GM12872 (cell line): Measurements from ENCODE around the gene MAP7D3.

Experiments
- TF ChIP-seq, protein P1 (sequence below): IDR thresholded peaks from 3 replicates; pipeline ENCODE4 v1.5.1; 2011; ENCODE audit warnings: low read depth, mild to moderate bottlenecking, low read length, moderate library complexity; ENCODE audit not compliant: insufficient read depth

MAP7D3 gene

GRCh38 chrX:136165406-136165805 lies 85.8 kb downstream of the MAP7D3 start:
- TF ChIP-seq, protein P1, sequence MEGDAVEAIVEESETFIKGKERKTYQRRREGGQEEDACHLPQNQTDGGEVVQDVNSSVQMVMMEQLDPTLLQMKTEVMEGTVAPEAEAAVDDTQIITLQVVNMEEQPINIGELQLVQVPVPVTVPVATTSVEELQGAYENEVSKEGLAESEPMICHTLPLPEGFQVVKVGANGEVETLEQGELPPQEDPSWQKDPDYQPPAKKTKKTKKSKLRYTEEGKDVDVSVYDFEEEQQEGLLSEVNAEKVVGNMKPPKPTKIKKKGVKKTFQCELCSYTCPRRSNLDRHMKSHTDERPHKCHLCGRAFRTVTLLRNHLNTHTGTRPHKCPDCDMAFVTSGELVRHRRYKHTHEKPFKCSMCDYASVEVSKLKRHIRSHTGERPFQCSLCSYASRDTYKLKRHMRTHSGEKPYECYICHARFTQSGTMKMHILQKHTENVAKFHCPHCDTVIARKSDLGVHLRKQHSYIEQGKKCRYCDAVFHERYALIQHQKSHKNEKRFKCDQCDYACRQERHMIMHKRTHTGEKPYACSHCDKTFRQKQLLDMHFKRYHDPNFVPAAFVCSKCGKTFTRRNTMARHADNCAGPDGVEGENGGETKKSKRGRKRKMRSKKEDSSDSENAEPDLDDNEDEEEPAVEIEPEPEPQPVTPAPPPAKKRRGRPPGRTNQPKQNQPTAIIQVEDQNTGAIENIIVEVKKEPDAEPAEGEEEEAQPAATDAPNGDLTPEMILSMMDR = no peak

- TF ChIP-seq, protein P1 = no peak
Observed at GRCh38 chrX:136163689-136164088, 87.5 kb downstream of the MAP7D3 start.
